Activated naive CD4-positive, alpha-beta T cell treated with anti-CD3 and anti-CD28 coated beads, Interleukin-2, amount 50 U/mL, for 24 hours (primary cell): ENCODE data around the gene CDK5.
"Not testable (repeated sequence)": the region's sequence is repeated elsewhere in the genome, so short reads cannot be mapped to it uniquely, and the experiment has no call there.

Experiments used
- H3K27ac Mint-ChIP-seq: one replicate; pipeline ENCODE4 v1.8.0; 2021; ENCODE audit warnings: mild to moderate bottlenecking, mixed read lengths
- H3K27me3 Mint-ChIP-seq: one replicate; pipeline ENCODE4 v1.8.0; 2021; ENCODE audit warnings: mixed read lengths
- H3K36me3 Mint-ChIP-seq: one replicate; pipeline ENCODE4 v1.8.0; 2021; ENCODE audit warnings: mixed read lengths
- H3K4me1 Mint-ChIP-seq: one replicate; pipeline ENCODE4 v1.8.0; 2021; ENCODE audit warnings: mixed read lengths
- H3K4me3 Mint-ChIP-seq: one replicate; pipeline ENCODE4 v1.8.0; 2021; ENCODE audit warnings: mild to moderate bottlenecking, mixed read lengths
- H3K9me3 Mint-ChIP-seq: one replicate; pipeline ENCODE4 v1.8.0; 2021; ENCODE audit warnings: mixed read lengths

Gene CDK5

DNA sequence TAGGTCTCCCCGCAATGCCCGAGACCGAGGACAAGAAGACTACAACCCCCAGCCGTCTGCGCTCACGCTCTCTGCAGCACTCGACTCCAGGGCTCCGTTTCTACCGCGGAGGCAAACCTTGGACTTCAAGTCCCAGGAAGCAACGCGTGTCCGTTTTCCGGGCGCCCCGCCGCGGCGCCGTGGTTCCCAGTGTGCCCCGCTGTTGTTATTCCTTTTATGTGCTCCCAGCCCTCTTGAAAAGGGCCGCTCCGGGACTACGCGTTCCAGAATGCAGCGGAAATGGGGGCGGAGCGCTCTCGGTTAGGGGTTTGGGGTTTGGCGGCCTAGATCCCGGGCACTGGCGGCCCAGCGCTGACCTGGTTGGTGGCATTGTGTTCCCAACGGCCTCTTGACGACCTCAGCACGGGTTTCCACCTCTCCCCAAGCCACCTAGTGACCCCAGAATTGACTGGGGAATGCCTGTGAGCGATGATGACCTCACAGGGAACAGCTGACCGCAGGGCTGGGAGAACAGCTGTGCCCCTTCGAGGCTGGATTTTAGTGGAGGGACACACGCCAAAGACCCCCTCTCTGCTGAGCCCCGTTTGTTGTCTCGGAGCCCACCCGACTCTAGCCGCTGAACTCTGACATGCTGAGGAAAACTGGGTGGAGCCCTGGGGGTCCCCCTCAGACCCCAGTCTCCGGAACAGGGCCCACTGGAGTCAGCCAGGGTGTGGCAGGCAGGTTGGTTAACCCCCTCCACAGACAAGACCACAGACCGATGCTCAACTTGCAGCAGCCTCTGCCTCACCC, 488 bp upstream of the CDK5 start:
- H3K27ac Mint-ChIP-seq, result peak overlapping the region; percentile 90
- H3K27me3 Mint-ChIP-seq, result no peaks in the 10 kb centered on the region
- H3K36me3 Mint-ChIP-seq, result no peaks in the 10 kb centered on the region
- H3K4me3 Mint-ChIP-seq, result peak overlapping the region; percentile 95
- H3K9me3 Mint-ChIP-seq, result no peaks in the 10 kb centered on the region
- peaks cover 29% of the 10 kb centered on the region for H3K4me1 Mint-ChIP-seq

DNA sequence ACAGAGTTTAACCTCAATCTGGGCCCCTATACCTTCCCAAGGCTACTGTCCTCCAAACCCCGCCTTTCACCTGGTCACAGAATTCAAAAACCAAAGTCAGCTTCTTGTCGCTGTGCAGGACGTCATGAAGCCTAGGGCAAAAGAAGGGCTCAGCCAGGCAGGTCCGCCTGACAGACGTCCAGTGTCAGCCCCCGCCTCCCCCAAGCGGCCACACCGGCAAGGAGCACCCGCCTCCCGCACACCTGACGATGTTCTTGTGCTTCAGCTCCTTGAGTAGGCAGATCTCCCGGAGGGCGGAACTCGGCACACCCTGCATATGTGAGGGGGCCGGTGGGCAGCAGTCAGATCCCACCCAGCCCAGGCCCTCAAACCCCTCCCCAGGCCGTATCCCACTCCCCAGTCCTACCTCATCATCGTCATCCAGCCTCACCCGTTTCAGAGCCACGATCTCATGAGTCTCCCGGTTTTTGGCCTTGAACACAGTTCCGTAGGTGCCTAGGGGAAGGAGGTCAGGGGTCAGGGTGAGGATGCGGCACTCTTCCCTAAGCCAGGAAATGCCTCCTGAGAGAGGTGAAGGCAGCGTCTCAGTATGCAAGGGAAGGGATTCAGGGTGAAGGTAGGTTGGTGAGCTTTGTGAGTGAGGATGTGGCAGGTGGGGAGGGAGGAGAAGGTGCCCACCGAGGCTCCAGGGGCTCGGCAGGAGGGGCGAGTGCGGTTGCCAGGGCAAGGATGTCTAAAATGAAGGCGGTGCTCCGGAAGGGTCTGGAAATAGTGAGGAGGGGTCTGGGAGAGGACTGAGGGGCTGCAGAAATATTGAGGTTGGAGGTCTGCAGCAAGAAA, 811 bp downstream of the CDK5 start:
- no peaks in the 10 kb centered on the region for H3K9me3 Mint-ChIP-seq
- H3K4me1 Mint-ChIP-seq, result peaks cover 38% of the 10 kb centered on the region
- H3K4me3 Mint-ChIP-seq, result peak overlapping the region; percentile 95
- H3K36me3 Mint-ChIP-seq, result no peaks in the 10 kb centered on the region
- no peak overlapping the region for H3K27ac Mint-ChIP-seq
- H3K27me3 Mint-ChIP-seq, result no peaks in the 10 kb centered on the region

DNA sequence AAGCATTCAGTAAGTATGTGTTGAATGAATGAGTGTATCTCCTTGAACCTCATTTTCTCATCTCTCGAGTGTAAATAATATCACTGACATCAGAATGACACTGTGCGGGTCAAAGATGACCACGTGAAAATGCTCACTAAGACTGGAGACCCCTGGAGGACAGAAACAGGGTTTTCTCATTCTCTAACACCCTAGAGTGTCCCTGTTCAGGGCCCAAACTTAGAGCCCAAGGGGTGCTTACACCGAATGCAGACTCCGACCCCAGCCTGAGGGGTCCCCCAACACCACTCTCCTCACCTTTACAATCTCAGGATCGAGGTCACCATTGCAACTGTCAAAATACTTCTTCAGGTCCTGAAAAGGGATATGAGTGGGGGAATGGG, 1.4 kb downstream of the CDK5 start:
- Mint-ChIP-seq H3K27me3 (no peaks in the 10 kb centered on the region), H3K9me3 (no peaks in the 10 kb centered on the region), H3K27ac (no peak overlapping the region), H3K36me3 (no peaks in the 10 kb centered on the region), H3K4me1 (peaks cover 32% of the 10 kb centered on the region), H3K4me3 (peak overlapping the region; percentile 42)

DNA sequence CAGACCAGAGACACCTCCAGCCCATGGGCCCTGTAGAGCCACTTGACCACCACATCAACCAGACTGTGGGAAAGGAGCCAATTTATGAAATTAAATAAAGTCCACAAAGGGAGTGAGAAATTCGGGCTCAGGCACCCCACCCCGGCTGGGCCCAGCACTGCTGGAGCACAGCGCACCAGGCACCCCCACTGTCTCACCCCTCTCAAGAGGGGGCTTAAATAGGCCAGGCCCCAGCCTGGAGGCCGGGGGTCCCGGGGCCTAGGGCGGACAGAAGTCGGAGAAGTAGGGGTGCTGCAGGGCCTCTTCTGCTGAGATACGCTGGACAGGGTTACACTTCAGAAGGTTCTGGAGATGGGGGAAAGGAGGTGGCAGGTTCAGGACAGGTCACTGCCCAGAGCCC, 3.9 kb downstream of the CDK5 start:
- Mint-ChIP-seq H3K4me1 (peaks cover 23% of the 10 kb centered on the region), H3K36me3 (no peaks in the 10 kb centered on the region), H3K27ac (no peak overlapping the region), H3K4me3 (no peak overlapping the region), H3K27me3 (no peaks in the 10 kb centered on the region), H3K9me3 (no peaks in the 10 kb centered on the region)

DNA sequence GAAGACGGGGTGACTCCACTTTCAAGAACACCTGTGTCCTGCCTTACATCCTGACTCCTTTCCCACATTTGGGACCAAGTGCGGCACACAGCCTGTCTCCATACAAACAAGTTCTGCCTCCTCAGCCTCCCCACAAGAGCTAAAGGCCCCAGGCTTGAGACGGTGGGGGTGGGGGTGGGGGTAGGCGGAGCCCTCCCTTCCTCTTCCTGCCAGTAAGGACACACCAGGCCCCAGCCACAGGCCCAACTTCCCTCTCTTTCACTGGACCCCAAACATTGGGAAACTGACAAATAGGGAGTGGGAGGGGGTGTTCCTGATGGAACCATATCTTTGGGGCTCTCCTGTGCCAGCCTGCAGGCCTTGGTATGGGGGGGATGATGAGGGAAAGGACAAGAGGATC, 4.6 kb downstream of the CDK5 start:
- Mint-ChIP-seq H3K27ac (no peak overlapping the region), H3K9me3 (no peaks in the 10 kb centered on the region), H3K4me1 (peaks cover 20% of the 10 kb centered on the region), H3K4me3 (no peak overlapping the region), H3K36me3 (no peaks in the 10 kb centered on the region), H3K27me3 (no peaks in the 10 kb centered on the region)

DNA sequence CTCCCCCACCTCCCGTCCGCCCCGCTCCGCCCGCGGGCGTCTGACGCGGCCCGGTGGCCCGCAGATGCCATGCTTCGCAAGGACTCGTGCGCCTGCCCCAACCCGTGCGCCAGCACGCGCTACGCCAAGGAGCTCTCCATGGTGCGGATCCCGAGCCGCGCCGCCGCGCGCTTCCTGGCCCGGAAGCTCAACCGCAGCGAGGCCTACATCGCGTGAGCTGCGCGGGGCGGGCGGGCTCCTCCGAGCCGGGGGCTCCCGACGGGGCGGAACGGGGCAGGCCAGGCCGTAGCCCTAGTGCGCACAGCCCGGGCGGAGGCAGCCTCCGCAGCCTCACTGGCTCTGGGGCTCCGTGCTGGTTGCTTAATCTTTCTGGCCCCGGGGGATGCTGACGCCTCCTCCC, 6.6 kb downstream of the CDK5 start:
- peaks cover 11% of the 10 kb centered on the region for H3K4me1 Mint-ChIP-seq
- no peaks in the 10 kb centered on the region for H3K27me3 Mint-ChIP-seq
- no peaks in the 10 kb centered on the region for H3K9me3 Mint-ChIP-seq
- no peak overlapping the region for H3K27ac Mint-ChIP-seq
- no peak overlapping the region for H3K4me3 Mint-ChIP-seq
- H3K36me3 Mint-ChIP-seq, result no peaks in the 10 kb centered on the region

DNA sequence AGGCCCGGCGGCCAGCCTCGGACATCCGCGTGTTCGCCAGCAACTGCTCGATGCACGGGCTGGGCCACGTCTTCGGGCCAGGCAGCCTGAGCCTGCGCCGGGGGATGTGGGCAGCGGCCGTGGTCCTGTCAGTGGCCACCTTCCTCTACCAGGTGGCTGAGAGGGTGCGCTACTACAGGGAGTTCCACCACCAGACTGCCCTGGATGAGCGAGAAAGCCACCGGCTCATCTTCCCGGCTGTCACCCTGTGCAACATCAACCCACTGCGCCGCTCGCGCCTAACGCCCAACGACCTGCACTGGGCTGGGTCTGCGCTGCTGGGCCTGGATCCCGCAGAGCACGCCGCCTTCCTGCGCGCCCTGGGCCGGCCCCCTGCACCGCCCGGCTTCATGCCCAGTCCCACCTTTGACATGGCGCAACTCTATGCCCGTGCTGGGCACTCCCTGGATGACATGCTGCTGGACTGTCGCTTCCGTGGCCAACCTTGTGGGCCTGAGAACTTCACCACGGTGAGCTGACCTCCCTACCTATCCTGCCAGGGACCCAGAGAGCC, 8.7 kb downstream of the CDK5 start:
- Mint-ChIP-seq H3K9me3 (no peaks in the 10 kb centered on the region), H3K36me3 (no peaks in the 10 kb centered on the region), H3K27me3 (no peaks in the 10 kb centered on the region), H3K4me1 (peaks cover 11% of the 10 kb centered on the region), H3K4me3 (no peak overlapping the region), H3K27ac (no peak overlapping the region)

DNA sequence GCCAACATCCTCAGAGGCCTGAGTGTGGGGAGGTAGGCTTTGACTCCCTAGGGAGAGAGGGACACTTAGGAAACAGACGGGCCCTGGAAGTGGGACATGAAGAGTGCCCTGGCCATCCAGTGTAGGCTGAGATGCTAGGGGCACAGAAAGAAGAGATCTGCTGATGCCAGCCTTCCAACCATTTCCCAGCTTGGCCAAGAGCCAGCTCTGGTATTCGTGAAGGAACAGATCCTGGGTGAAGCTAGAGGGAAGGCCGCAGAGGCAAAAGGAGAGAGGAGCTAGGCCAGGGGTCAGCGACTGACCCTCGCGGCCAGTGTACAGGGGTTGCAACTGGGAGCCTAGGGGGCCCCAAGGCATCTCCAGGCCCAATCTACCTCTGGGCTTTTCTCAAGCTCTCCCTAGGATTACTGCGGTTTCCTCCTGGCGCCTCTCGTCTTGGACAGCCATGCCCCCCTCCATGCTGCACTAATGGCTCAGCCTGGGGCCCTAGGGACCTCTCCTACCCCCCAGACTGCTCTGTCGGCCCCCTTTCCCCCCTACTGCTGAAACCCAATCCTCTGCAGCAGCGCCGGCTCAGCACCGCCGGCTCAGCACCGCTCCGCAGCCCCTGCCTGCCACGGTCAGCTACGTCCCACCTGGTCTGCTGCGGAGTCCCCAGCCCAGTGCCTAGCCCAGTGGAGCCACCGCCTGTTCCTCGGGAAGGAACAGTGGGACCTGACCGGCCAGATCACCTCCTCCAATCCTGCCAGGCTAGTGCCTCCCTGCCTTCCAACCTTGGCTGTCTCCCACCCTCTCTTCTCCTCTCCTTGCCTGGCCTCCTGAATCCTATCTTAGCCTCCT, 9.5 kb downstream of the CDK5 start, which contains the start of gene ASIC3:
Gene ASIC3 (plus strand): TSS at position 556 of the 840 bp plus-strand sequence. CDS start 355 bp downstream, outside the sequence.
- H3K27me3 Mint-ChIP-seq, result no peaks in the 10 kb centered on the region
- peaks cover 9% of the 10 kb centered on the region for H3K4me1 Mint-ChIP-seq
- no peak within 1 kb of the TSS for H3K27ac Mint-ChIP-seq
- H3K36me3 Mint-ChIP-seq, result no peaks in the 10 kb centered on the region
- H3K9me3 Mint-ChIP-seq, result no peaks in the 10 kb centered on the region
- H3K4me3 Mint-ChIP-seq, result no peak within 1 kb of the TSS

DNA sequence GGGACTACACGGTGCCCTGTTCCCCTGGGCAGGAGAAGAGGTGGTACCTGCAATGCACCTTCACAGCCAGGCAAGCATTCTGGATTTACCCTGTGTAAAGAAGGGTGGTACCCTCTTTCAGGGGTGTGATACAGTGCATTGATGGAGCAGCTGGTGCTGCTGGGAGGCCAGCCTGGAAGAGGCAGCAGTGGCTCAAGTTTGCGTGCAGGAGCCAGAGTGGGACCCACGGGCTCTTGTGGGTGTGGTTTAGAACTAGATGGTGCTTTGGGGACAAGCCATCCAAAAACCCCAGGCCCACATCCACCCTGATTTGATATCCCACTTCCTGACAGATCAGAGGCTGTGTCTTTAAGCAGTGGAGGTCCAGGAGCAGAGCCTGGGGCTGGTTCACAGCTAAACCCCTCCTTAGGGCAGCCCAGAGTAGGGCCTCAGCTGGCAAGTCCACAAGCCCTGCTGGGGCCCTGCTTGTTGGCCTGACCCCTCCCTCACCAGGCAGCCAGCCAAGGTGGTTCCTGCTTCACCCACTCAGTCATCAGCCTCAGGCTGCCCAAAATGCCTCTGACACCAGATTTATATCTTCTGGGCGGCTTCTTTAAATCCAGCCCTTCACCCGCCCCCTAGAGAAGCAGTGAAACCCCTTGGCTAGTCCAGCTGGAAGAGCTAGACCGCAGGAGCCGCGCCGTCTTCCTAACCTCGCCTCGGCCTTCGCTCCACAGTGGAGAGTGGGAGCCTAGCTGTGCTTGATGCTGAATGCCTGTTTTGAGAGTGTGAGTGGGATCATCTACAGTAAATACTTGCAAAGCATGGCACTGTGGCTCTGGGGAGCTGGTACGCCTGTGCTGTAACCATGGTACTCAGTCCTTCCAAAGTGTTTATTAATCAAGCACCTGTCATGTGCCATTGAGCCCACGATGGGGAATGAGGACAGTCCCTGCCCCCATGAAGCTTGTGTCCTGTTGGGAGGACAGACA, 10.8 kb downstream of the CDK5 start:
- Mint-ChIP-seq H3K27me3 (no peaks in the 10 kb centered on the region), H3K27ac (peak overlapping the region; percentile 23), H3K36me3 (no peaks in the 10 kb centered on the region), H3K9me3 (no peaks in the 10 kb centered on the region), H3K4me3 (no peak overlapping the region), H3K4me1 (no peaks in the 10 kb centered on the region)

DNA sequence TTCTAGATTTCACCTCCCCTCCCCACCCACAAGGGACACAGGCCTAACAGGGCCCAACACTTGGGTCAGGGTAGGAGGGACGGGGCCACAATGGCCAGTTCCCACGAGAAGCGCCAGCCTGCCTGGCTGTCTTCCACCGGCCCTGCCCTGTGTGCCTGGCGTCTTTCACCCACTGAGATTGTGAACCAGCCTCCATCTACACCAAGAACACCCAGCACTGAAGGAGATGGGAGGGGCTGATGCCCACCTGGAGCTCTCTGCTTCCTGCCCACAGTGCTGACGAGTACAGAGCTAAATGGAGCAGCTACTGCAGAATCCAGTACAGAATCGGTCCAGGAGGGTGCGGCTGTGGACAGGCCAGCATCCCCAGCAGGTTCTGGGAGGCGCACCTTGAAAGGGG, 11.7 kb downstream of the CDK5 start:
- Mint-ChIP-seq H3K27ac (no peak overlapping the region), H3K9me3 (no peaks in the 10 kb centered on the region), H3K4me3 (no peak overlapping the region), H3K36me3 (no peaks in the 10 kb centered on the region), H3K4me1 (no peaks in the 10 kb centered on the region), H3K27me3 (no peaks in the 10 kb centered on the region)

DNA sequence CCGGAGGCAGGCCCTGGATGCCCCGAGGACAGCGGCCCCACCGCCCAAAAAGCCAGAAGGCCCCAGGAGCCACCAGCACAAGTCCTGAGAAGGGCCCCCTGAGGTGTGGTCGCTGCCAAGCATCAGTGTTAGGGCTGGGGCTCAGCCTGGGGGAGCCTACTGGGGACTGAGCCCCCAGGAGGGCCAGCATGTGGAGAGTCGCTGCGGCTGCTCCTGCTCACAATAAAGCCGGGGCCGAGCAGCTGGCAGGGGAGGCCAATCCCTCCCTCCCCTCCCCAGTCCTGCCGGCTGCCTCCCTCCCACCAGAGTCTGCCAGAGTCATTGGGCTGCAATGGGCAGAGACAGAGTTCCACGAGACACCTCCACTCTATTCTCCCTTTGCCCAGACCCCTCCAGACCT, 12.4 kb downstream of the CDK5 start:
- Mint-ChIP-seq H3K4me1 (no peaks in the 10 kb centered on the region), H3K27ac (no peak overlapping the region), H3K36me3 (no peaks in the 10 kb centered on the region), H3K27me3 (no peaks in the 10 kb centered on the region), H3K4me3 (no peak overlapping the region), H3K9me3 (no peaks in the 10 kb centered on the region)

DNA sequence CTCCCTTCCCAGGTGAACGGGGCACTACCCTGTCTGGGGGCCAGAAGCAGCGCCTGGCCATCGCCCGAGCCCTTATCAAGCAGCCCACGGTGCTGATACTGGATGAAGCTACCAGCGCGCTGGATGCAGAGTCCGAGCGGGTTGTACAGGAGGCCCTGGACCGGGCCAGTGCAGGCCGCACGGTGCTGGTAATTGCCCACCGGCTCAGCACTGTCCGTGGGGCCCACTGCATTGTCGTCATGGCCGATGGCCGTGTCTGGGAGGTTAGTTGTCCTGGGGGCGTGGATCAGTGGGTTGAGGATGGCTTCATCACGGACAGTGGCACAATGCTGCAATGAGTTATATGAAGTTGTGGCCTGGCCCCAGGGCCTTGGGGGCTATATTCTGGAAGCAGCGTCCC, 13.7 kb downstream of the CDK5 start:
- Mint-ChIP-seq H3K36me3 (peaks cover 2% of the 10 kb centered on the region), H3K27ac (no peak overlapping the region), H3K9me3 (no peaks in the 10 kb centered on the region), H3K4me1 (peaks cover 12% of the 10 kb centered on the region), H3K27me3 (no peaks in the 10 kb centered on the region), H3K4me3 (no peak overlapping the region)

DNA sequence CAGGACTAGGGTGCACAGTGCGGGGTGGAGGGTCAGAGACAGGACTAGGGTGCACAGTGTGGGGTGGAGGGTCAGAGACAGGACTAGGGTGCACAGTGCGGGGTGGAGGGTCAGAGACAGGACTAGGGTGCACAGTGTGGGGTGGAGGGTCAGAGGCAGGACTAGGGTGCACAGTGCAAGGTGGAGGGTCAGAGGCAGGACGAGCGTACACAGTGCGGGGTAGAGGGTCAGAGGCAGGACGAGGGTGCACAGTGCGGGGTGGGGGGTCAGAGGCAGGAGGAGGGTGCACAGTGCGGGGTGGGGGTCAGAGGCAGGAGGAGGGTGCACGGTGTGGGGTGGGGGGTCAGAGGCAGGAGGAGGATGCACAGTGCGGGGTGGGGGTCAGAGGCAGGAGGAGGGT, 14.2 kb downstream of the CDK5 start:
- H3K9me3 Mint-ChIP-seq, H3K36me3 Mint-ChIP-seq: not testable (repeated sequence)
- peaks cover 16% of the 10 kb centered on the region for H3K4me1 Mint-ChIP-seq

DNA sequence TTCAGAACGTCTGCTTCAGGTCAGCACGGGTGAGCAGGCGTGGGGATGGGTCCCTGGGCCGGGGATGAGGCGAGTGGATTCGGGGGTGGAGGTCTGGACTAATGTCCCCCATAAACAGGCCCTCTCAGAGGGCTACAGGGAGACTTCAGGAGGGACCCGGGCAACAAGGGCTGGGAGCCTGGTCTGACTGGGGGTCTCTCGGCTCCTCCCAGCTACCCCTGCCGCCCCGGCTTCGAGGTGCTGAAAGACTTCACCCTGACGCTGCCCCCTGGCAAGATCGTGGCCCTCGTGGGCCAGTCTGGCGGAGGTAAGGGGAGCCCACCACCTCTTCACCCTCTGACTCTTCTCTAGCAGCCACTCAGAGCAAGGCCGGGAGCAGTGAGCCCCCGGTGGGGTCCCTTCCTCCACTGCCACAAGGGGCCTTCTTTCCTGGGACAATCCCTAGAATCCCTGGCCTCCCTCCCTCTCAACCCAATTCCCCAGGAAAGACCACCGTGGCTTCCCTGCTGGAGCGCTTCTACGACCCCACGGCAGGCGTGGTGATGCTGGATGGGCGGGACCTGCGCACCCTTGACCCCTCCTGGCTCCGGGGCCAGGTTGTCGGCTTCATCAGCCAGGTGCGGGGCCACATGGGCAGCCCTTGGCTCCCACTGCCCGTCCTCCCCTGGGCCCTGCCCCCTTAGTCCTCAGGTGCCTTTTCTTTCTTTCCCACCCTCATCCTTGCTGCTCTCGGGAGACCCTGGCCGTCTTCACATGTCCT, 16.9 kb downstream of the CDK5 start:
- Mint-ChIP-seq H3K9me3 (no peaks in the 10 kb centered on the region), H3K27me3 (no peaks in the 10 kb centered on the region), H3K36me3 (peaks cover 4% of the 10 kb centered on the region), H3K4me1 (peaks cover 17% of the 10 kb centered on the region), H3K4me3 (no peak overlapping the region), H3K27ac (no peak overlapping the region)

More for the DNA sequence above, 14.2 kb downstream of the CDK5 start:
- H3K27me3 Mint-ChIP-seq, H3K27ac Mint-ChIP-seq, H3K4me3 Mint-ChIP-seq: not testable (repeated sequence)
